Measurements from ENCODE around the gene IGHMBP2.

DNA sequence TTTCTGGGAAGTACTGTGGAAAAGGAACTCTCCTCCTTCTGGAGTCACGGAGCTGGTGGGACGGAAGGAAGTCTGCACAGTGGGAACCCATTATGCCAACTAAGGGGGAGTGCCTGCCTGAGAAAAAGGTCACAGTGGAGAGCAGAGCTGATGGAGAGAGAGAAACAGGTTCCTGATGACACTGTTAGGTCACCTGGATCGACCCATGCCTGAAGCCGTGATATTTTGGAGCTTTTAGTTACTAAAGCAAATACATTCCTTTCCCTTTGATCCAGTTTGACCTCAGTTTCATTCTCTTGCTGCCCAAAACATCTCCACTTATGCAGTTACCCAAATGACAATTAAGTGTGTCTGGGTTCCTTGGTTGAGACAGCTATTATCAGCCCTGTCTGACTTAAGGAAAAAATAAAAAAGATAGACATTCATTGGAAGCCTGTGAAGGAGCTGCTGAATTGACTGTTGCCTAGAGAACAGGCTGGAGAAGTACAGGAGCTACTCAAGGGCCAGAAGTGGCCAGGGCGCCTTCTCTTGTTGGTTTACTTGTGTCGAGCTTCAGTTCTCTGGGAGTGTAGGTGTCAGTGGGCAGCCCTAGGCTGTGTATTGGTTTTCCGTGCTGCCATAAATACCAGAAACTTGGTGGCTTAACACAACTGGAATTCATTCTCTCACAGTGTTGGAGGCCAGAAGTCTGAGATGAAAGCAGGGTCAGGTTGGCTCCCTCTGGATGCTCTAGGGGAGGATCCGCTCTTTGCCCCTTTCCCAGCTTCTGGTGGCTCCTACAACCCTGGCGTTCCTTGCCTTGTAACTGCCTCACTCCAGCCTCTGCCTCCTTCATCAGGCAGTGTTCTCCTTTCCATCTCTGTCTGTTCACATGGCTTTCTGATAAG lies 63.4 kb downstream of the IGHMBP2 start:
- TF ChIP-seq, protein P1, sequence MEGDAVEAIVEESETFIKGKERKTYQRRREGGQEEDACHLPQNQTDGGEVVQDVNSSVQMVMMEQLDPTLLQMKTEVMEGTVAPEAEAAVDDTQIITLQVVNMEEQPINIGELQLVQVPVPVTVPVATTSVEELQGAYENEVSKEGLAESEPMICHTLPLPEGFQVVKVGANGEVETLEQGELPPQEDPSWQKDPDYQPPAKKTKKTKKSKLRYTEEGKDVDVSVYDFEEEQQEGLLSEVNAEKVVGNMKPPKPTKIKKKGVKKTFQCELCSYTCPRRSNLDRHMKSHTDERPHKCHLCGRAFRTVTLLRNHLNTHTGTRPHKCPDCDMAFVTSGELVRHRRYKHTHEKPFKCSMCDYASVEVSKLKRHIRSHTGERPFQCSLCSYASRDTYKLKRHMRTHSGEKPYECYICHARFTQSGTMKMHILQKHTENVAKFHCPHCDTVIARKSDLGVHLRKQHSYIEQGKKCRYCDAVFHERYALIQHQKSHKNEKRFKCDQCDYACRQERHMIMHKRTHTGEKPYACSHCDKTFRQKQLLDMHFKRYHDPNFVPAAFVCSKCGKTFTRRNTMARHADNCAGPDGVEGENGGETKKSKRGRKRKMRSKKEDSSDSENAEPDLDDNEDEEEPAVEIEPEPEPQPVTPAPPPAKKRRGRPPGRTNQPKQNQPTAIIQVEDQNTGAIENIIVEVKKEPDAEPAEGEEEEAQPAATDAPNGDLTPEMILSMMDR (IDR thresholded peaks at IDR 0.05; ENCODE audit: poor library complexity), result no peak
- TF ChIP-seq EZH2phosphoT487 (IDR thresholded peaks at IDR 0.05; ENCODE audit: low read depth, severe bottlenecking, unreplicated experiment) (no peak), EZH2 (IDR thresholded peaks at IDR 0.05; ENCODE audit: borderline replicate concordance) (no peak)
